Panc1 (cell line): ENCODE measurements around the gene TM4SF20. TPM values are rescaled to one million over a fixed set of nuclear protein-coding genes. Genes with fewer than 3 reads are reported as not detected.

Experiments
- ATAC-seq: fragments of 200-7000 bp; cut with Tn5 transposase; 2 replicates; pipeline ENCODE4 v1.9.1; 2020; ENCODE audit warnings: mild to moderate bottlenecking, moderate library complexity
- BruUV-seq: library from RNA; stranded (reverse); fragments of 400-500 nt; replicated peaks from 2 replicates; lab custom pipeline; 2021; lab: Mats Ljungman, UMichigan
- CTCF ChIA-PET: fragments of 300-600 bp; sonication (Branson Sonifier 250); formaldehyde crosslinking; loops from one replicate; lab custom pipeline; 2022; ENCODE audit warnings: antibody characterized with exemption; lab: Charles Lee
- POLR2A ChIA-PET: fragments of 300-600 bp; sonication (Branson Sonifier 250); formaldehyde crosslinking; loops from one replicate; lab custom pipeline; 2022; ENCODE audit warnings: antibody characterized with exemption; lab: Charles Lee
- DNase-seq: peaks from one replicate; pipeline ENCODE4 v3.0.0-alpha.2; 2010; ENCODE audit warnings: low read depth, low spot score
- H3K27ac ChIP-seq: 2 replicates; pipeline ENCODE4 v1.5.1; 2011; ENCODE audit warnings: mild to moderate bottlenecking, low read length, inconsistent platforms
- H3K27me3 ChIP-seq: fragments of 200-500 bp; sonication (Bioruptor generic); 2 replicates; pipeline ENCODE4 v1.6.0; 2014; ENCODE audit warnings: low read length, inconsistent platforms; ENCODE audit not compliant: control insufficient read depth, insufficient read depth
- H3K36me3 ChIP-seq: fragments of 200-500 bp; sonication (Bioruptor generic); 2 replicates; pipeline ENCODE4 v1.5.1; 2014; ENCODE audit warnings: inconsistent platforms, mild to moderate bottlenecking, low read length, moderate library complexity; ENCODE audit not compliant: control insufficient read depth, insufficient read depth
- H3K4me1 ChIP-seq: 2 replicates; pipeline ENCODE4 v1.5.1; 2011; ENCODE audit warnings: inconsistent platforms, mild to moderate bottlenecking, low read length, moderate library complexity; ENCODE audit not compliant: control insufficient read depth, insufficient read depth
- H3K4me3 ChIP-seq, 2 experiments: 2 replicates each; pipeline ENCODE4 v1.5.1; 2011 to 2012; ENCODE audit warnings: low read depth in 2 of 2, low read length in 2 of 2, mild to moderate bottlenecking in 2 of 2, inconsistent platforms in 1 of 2, moderate library complexity in 1 of 2
- H3K9me3 ChIP-seq: fragments of 200-500 bp; sonication (Bioruptor generic); 2 replicates; pipeline ENCODE4 v1.5.1; 2014; ENCODE audit warnings: low read depth, mild to moderate bottlenecking, inconsistent platforms, low read length, moderate library complexity; ENCODE audit not compliant: control insufficient read depth, insufficient read depth
- POLR2AphosphoS5 ChIP-seq: IDR thresholded peaks from 2 replicates; pipeline ENCODE4 v1.6.1; 2012; ENCODE audit warnings: mild to moderate bottlenecking, low read depth, low read length, moderate library complexity
- SIN3A ChIP-seq: IDR thresholded peaks from 2 replicates; pipeline ENCODE4 v1.6.1; 2012; ENCODE audit warnings: low read depth, mild to moderate bottlenecking, low read length, moderate library complexity, borderline replicate concordance; ENCODE audit not compliant: insufficient read depth
- TCF7L2 ChIP-seq: IDR thresholded peaks from 2 replicates; pipeline ENCODE4 v1.6.1; 2011; ENCODE audit warnings: mild to moderate bottlenecking, low read depth, low read length, inconsistent platforms
- in situ Hi-C: cut with HindIII; loops from 2 replicates; pipeline ENCODE4 v1.10.0; 2016; ENCODE audit warnings: low sequenced_read_pairs, low pct_unique_long_range_greater_than_20kb
- intact Hi-C: fragments of 100-400 bp; cut with micrococcal nuclease; formaldehyde crosslinking; loops from one replicate; pipeline ENCODE4 v1.10.0; 2022; ENCODE audit not compliant: unreplicated experiment
- total RNA-seq: library from RNA; stranded (reverse); gene quantifications from one replicate; pipeline ENCODE4 v1.2.1, GENCODE V29; 2021; ENCODE audit not compliant: unreplicated experiment
- TF ChIP-seq, protein P1 (sequence below): fragments of 450-650 bp; IDR thresholded peaks from 2 replicates; pipeline ENCODE4 v1.5.1; 2017; ENCODE audit warnings: mild to moderate bottlenecking
- TF ChIP-seq, protein P2 (sequence below), 2 experiments: IDR thresholded peaks; 2 replicates each; pipeline ENCODE4 v1.6.1; 2011 to 2012; ENCODE audit warnings: low read depth in 2 of 2, control low read depth in 1 of 2, low read length in 1 of 2, mild to moderate bottlenecking in 1 of 2, moderate library complexity in 1 of 2; ENCODE audit not compliant: insufficient read depth in 1 of 2

Gene TM4SF20
- total RNA-seq, 1 experiment from 2014 or later = not detected

DNA sequence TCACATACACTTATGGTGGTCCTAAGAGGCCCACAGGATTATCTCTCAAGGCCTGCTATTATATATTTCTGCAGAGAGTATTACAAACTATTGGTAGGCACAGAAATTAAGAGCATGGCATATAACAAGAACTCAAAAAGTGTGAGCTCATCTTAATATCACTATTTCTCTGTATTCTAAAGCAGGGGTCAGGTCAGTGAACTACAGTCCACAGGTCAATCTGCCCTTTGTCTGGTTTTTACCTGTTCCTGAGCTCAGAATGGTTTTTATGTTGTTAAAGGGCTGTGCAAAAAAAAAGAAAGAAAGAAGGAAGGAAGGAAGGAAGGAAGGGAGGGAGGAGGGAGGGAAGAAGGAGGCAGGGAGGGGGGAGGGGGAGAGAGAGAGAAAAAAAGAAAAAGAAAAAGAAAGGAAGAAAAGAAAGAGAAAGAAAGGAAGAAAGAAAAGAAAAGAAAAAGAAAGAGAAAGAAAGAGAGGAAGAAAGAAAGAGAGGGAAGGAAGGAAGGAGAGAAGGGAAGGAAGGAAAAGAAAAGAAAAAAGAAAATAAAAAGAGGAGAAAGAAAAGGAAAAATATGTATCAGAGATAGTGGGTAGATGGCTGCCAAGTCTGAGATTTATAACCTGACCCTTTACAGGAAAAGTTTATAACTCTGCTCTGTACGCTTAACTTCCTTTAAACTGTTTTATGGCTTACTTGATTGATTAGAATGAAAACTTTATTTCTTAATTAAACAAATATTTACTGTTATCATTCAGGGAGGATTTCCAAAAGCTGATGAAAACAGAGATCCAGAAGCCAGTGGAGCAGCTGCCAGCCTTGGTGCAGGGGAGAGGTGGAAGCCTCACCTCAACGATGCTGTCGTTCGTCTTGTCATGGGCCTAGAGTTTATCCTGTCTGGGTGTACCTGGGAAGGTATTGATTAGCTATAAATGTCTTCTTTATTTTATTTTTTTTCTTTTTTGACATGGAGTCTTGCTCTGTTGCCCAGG is 19.9 kb upstream of the TM4SF20 start:
- CTCF ChIA-PET = no interaction called here
- H3K27ac ChIP-seq = no peak overlapping the region
- H3K9me3 ChIP-seq = no peaks in the 10 kb centered on the region
- no peak overlapping the region for H3K4me3 ChIP-seq
- in situ Hi-C loops = no loop called here
- BruUV-seq = no TSS peak
- intact Hi-C loops = no loop called here
- ATAC-seq (no peak), DNase-seq (no peak)
- H3K4me1 ChIP-seq = no peaks in the 10 kb centered on the region
- TF ChIP-seq, protein P1, sequence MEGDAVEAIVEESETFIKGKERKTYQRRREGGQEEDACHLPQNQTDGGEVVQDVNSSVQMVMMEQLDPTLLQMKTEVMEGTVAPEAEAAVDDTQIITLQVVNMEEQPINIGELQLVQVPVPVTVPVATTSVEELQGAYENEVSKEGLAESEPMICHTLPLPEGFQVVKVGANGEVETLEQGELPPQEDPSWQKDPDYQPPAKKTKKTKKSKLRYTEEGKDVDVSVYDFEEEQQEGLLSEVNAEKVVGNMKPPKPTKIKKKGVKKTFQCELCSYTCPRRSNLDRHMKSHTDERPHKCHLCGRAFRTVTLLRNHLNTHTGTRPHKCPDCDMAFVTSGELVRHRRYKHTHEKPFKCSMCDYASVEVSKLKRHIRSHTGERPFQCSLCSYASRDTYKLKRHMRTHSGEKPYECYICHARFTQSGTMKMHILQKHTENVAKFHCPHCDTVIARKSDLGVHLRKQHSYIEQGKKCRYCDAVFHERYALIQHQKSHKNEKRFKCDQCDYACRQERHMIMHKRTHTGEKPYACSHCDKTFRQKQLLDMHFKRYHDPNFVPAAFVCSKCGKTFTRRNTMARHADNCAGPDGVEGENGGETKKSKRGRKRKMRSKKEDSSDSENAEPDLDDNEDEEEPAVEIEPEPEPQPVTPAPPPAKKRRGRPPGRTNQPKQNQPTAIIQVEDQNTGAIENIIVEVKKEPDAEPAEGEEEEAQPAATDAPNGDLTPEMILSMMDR = no peak
- TF ChIP-seq SIN3A (no peak), TCF7L2 (no peak), POLR2AphosphoS5 (no peak)
- TF ChIP-seq, protein P2, sequence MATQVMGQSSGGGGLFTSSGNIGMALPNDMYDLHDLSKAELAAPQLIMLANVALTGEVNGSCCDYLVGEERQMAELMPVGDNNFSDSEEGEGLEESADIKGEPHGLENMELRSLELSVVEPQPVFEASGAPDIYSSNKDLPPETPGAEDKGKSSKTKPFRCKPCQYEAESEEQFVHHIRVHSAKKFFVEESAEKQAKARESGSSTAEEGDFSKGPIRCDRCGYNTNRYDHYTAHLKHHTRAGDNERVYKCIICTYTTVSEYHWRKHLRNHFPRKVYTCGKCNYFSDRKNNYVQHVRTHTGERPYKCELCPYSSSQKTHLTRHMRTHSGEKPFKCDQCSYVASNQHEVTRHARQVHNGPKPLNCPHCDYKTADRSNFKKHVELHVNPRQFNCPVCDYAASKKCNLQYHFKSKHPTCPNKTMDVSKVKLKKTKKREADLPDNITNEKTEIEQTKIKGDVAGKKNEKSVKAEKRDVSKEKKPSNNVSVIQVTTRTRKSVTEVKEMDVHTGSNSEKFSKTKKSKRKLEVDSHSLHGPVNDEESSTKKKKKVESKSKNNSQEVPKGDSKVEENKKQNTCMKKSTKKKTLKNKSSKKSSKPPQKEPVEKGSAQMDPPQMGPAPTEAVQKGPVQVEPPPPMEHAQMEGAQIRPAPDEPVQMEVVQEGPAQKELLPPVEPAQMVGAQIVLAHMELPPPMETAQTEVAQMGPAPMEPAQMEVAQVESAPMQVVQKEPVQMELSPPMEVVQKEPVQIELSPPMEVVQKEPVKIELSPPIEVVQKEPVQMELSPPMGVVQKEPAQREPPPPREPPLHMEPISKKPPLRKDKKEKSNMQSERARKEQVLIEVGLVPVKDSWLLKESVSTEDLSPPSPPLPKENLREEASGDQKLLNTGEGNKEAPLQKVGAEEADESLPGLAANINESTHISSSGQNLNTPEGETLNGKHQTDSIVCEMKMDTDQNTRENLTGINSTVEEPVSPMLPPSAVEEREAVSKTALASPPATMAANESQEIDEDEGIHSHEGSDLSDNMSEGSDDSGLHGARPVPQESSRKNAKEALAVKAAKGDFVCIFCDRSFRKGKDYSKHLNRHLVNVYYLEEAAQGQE (IDR thresholded peaks at IDR 0.05; ENCODE audit: insufficient read depth in 1 of 2, low read depth in 2 of 2, low read length in 1 of 2) = no peak
- POLR2A ChIA-PET = interaction anchor here (0.6 kb wide), 1 partner anchor 20 kb away, joined by 5 read pairs; the partner anchor contains the start of gene TM4SF20
- H3K27me3 ChIP-seq = no peaks in the 10 kb centered on the region
- H3K36me3 ChIP-seq = no peaks in the 10 kb centered on the region

DNA sequence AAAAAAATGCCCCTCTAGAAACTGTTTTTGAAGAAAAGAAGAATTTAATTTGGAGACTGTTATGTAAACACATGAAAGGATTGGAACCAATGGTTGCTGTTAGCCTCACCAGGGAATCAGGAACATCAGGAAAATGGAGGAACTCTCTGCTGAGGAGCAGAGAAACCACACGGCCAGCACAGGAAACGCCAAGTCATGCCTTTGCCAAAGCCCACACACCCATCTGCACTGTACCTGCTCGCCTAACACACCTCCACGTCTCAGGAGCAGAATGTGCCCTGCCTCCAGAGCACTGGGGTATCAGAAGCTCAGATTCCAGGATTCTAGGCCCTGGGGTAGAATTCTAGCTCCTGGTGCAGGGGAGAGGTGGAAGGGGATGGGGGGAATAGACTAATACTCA is 18.5 kb upstream of the TM4SF20 start:
- ChIA-PET CTCF (no interaction called here), POLR2A (no interaction called here)
- no peaks in the 10 kb centered on the region for H3K36me3 ChIP-seq
- H3K4me3 ChIP-seq = no peak overlapping the region
- no peaks in the 10 kb centered on the region for H3K4me1 ChIP-seq
- H3K27me3 ChIP-seq = no peaks in the 10 kb centered on the region
- intact Hi-C loops = no loop called here
- DNase-seq = no peak
- BruUV-seq = no TSS peak
- no peaks in the 10 kb centered on the region for H3K9me3 ChIP-seq
- ATAC-seq = no peak
- in situ Hi-C loops = no loop called here
- no peak for TF ChIP-seq POLR2AphosphoS5
- H3K27ac ChIP-seq = no peak overlapping the region

DNA sequence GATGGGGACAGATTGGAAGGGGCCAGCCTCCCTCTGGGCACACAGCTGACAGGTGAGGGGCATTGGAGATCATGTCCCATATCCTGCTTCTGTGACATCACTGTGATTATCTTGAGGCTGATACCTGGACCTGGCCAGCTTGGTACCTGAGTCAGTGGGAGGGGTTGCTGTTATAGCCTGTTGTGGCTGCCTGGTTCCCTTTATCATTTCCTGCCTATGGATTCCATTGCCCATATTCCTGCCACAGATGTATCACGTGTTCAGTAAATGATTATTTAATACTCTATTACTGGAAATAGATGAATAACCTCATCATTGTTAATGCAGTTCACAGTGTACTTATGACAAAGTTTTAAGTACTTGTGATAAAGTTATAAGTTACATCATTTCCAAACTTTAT is 16.4 kb upstream of the TM4SF20 start:
- no peaks in the 10 kb centered on the region for H3K4me1 ChIP-seq
- no peak overlapping the region for H3K4me3 ChIP-seq
- H3K27ac ChIP-seq = no peak overlapping the region
- no peak for ATAC-seq
- H3K27me3 ChIP-seq = no peaks in the 10 kb centered on the region
- POLR2A ChIA-PET = no interaction called here
- H3K36me3 ChIP-seq = no peaks in the 10 kb centered on the region
- H3K9me3 ChIP-seq = no peaks in the 10 kb centered on the region
- no TSS peak for BruUV-seq
- DNase-seq = no peak
- in situ Hi-C loops = no loop called here
- intact Hi-C loops = no loop called here
- CTCF ChIA-PET = no interaction called here
- TF ChIP-seq POLR2AphosphoS5 = no peak
- TF ChIP-seq SIN3A = no peak
- no peak for TF ChIP-seq TCF7L2
- TF ChIP-seq, protein P1 = no peak
- TF ChIP-seq, protein P2 (IDR thresholded peaks at IDR 0.05; ENCODE audit: insufficient read depth in 1 of 2, low read depth in 2 of 2, low read length in 1 of 2) = no peak
